Measurements from ENCODE around the gene STX5. TPM values are rescaled to one million over a fixed set of nuclear protein-coding genes. Genes with fewer than 3 reads are reported as not detected.

STX5 gene
- total and polyA plus RNA-seq, 10 of the 15 experiments (the other 5 are each of a cell fraction or from before 2014, with no cell fraction given): 3.8 to 35.4 (median 27.4) TPM

GRCh38 chr11:62880803-62881578 lies 49.1 kb upstream of the STX5 start, which contains the start of gene SLC3A2 (continued):
- TF ChIP-seq PML (IDR thresholded peaks at IDR 0.05; ENCODE audit: low read length): peak; percentile 93
- 0 out of 2 replicates have a peak, but pooled peaks have one; percentile 25 for TF ChIP-seq BRCA1 (IDR thresholded peaks at IDR 0.05; ENCODE audit: low read depth, low read length)
- peak in 1 of 2 experiments; percentile 17; a peak in 1 of 4 replicates for TF ChIP-seq EP300 (IDR thresholded peaks at IDR 0.05; ENCODE audit: borderline replicate concordance in 1 of 2, control insufficient read depth in 1 of 2, low read depth in 2 of 2, low read length in 2 of 2)
- TF ChIP-seq ZBED1 (IDR thresholded peaks at IDR 0.05; ENCODE audit: borderline replicate concordance): peak; percentile 91; the same call in 1 of the 2 replicates
- TF ChIP-seq LARP7 (IDR thresholded peaks at IDR 0.05): peak; percentile 94
- peak; percentile 68 for TF ChIP-seq SMAD5 (IDR thresholded peaks at IDR 0.05; ENCODE audit: low read depth)
- peak; percentile 92 for TF ChIP-seq POU2F2 (IDR thresholded peaks at IDR 0.05; ENCODE audit: borderline replicate concordance, low read depth, low read length)
- TF ChIP-seq BHLHE40 (IDR thresholded peaks at IDR 0.05; ENCODE audit: borderline replicate concordance in 1 of 2, low read depth in 2 of 2, low read length in 1 of 2): peak in 1 of 2 experiments; percentile 31; a peak in 2 of 4 replicates
- peak; percentile 77 for TF ChIP-seq CHD2 (IDR thresholded peaks at IDR 0.05; ENCODE audit: borderline replicate concordance, low read depth, low read length)
- TF ChIP-seq CUX1 (IDR thresholded peaks at IDR 0.05; ENCODE audit: insufficient replicate concordance, low read depth, low read length): no peak
- no peak for TF ChIP-seq ZSCAN29 (IDR thresholded peaks at IDR 0.05)
- TF ChIP-seq RCOR1 (conservative IDR thresholded peaks at IDR 0.05; ENCODE audit: low read depth, low read length): 0 out of 2 replicates have a peak, but pooled peaks have one; percentile 18
- TF ChIP-seq ZNF592 (IDR thresholded peaks at IDR 0.05): peak; percentile 73; the same call in 1 of the 2 replicates
- 0 out of 2 replicates have a peak, but pooled peaks have one; percentile 58 for TF ChIP-seq STAT1 (conservative IDR thresholded peaks at IDR 0.05)
- TF ChIP-seq WRNIP1 (IDR thresholded peaks at IDR 0.05; ENCODE audit: borderline replicate concordance, low read depth, low read length): no peak
- no peak for TF ChIP-seq CBX5 (IDR thresholded peaks at IDR 0.05; ENCODE audit: low read depth)
